NOMO-1 treated with DMSO at 0.1 percent for 48 hours (cell line): ENCODE measurements around the gene RMC1.
"Not testable (repeated sequence)": the region's sequence is repeated elsewhere in the genome, so short reads cannot be mapped to it uniquely, and the experiment has no call there.

Experiments
- DNase-seq: peaks from one replicate; lab custom pipeline; 2025; ENCODE audit not compliant: unreplicated experiment; lab: John Stamatoyannopoulos, UW

Gene RMC1

DNA sequence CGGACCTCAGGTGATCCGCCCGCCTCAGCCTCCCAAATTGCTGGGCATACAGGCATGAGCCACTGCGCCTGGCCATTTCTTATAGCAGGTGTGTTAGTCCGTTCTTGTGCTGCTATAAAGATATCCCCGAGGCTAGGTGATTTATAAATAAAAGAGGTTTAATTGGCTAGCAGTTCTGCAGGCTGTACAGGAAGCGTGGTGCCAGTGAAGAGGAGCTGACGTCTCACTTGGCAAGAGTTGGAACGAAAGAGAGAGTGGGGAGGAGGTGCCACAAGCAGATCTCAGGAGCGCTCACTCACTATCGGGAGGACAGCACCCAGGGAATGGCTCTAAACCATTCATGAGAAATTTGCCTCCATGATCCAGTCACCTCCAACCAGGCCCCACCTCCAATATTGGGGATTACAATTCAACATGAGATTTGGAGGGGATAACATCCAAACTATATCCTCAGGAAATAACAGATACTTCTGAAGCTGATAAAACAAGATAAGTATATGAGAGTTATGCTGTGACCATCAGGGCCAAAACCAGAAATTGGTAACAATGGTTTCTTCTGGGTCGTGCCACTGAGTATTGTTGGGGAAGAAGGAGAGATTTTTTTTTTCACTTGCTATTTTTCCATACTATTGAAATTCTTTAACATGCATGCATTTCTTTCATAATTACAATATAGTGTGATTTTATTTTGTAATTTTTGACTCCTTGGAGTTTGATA, 7.4 kb upstream of the RMC1 start:
- no peak for DNase-seq

DNA sequence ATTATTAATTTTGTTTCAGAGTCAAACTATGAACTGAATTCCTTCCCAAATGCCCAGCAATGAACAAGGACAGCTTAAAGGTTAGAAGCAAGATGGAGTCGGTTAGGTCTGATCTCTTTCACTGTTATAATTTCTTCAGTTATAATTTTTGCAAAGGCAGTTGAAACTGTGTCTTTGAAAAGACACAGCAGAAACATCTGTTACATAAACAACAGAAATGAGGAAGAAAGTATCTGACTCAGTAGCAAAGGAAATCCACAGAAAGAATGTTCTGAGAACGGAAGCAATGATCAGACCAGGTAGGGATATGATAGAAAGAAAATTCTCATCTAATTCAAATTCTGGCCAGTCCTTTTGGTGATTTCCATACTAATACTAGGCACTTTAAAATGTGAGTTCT, 5.2 kb upstream of the RMC1 start:
- peak; percentile 67 for DNase-seq

DNA sequence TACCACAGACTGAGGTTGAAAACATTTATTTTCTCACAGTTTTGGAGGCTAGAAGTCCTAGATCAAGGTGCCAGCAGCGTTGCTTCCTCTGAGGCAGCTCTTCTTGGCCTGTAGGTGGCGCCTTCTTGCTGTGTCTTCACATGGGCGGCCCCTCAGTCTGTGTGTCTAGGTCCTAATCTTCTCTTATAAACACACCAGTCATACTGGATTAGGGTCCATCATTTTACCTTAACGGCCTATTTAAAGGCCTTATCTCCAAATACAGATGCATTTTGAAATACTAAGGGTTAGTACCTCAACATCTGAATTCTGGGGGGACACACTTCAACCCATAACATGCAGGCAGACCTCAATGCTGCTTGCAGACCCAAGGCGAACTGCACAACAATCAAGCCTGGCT, 4.4 kb upstream of the RMC1 start:
- DNase-seq, result peak; percentile 86

DNA sequence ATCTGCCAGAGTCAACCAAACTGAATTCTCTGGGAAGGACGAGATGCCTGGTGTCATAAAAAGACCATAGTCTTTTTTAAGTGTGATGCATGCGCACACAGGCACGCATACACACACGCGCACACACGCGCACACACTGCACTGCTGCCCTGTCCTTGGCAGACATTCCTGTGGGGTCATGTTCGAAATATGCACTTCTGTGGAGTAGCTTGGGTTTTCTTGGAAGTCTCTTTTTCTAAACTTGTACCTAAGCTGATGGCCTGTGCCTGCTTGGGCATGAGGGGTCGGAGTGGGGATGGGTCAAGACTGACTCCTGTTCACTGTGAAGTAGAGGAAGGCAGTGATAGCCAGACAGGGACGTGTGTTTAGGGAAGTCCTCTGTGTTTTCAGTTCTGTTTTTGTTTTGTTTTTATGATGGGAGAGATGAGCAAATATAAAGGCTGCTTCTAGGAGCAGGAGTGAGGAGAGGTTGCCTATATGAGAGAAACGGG, 4.0 kb upstream of the RMC1 start:
- peak; percentile 48 for DNase-seq

DNA sequence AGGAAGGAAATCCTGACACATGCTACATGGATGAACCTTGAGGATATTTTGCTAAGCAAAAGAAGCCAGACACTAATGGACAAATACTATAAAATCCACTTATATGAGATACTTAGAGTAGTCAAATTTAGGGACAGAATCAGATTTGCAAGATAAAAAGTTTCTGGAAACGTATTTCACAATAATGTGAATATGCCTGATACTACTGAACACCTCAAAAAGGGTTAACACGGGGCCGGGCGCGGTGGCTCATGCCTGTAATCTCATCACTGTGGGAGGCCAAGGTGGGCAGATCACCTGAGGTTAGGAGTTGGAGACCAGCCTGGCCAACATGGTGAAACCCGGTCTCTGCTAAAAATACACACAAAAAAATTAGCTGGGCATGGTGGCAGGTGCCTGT, 1.7 kb upstream of the RMC1 start:
- DNase-seq, result no peak

DNA sequence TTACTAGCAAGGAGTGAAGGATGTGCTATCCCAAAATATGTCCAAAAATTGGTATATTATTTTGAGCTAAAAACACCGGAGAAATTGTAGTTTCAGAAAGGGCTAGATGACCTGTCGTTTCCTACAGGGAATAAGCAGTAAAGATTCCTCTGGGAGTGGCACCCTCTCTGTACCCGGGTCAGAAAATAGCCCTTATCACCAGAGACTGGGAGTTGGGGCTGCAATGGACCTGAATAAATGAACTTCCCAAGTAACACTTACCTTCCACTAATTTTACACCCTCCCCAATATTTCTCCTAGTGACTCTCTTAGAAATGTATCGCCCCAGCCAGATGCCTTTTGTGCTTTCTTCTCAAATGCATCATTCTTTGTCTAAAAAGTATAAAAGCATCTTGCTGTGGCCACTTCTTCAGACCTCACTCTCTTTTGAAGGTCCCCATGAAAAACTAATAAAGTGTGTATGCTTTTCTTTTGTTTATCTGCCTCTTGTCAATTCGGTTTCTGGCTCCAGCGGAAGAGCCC, 734 bp upstream of the RMC1 start:
- no peak for DNase-seq

DNA sequence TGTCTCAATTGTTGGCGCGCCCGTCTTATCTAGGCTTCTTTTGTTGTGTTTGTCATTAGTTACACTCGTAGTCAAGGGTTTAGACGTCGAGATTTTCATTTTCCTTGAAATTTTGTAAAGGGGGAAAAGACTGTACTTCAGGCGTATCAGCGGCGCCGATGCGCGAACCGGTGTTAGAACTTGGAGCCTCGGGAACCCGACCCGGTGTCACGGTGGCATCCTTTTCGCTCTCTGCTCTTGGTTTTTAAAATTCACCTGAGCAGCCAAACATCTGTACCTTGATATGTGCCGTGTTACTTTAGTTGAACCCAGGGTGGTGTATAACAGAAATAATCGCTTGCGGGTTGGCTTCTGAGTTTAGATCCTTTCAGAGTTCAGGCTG, 643 bp downstream of the RMC1 start:
- DNase-seq, result no peak

DNA sequence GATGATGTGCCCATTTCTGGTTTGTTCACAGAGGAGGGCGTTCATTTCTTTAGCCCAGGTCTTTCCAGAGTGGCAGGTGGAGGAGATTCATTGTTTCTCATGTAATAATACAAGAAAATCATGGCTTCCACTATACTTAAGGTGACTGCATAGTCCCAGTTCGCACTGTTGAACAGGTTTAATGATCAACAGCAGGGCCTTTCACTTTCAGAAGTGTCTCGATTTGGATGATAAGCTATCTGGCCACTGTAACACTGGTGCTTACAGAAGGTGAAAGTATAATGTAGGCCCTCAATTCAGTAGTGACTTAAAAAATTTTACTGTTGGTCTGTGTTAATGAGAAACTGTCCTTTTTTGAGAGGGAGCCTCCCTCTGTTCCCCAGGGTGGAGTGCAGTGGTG, 1.4 kb downstream of the RMC1 start:
- DNase-seq, result no peak

DNA sequence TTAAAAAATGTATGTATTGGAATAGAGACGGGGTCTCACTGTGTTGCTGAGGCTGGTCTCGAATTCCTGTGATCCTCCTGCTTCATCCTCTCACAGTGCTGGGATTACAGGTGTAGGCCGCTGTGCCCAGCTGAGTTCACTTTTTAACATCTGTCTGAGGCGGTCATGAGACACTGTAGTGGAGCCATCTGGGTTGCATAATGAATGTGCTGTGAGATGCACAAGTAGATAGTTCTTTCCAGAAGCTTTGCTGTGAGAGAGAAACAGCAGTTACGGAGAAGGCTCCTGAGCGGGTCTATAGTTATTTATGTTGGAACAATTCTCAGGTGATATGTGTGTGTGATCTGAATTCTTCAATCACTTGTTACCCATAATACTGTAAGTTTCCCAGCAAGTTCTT, 3.1 kb downstream of the RMC1 start:
- DNase-seq, result no peak

DNA sequence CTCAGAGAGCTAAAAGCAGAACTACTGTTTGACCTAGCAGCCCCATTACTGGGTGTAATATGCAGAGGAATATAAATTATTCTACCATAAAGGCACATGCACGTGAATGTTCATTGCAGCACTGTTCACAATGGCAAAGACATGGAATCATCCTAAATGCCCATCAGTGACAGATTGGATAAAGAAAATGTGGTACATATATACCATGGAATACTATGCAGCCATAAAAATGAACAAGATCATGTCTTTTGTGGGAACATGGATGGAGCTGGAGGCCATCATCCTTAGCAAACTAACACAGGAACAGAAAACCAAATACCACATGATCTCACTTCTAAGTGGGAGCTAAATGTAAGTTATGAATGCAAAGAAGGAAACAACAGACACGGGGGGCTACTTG, 7.6 kb downstream of the RMC1 start:
- not testable (repeated sequence) for DNase-seq

DNA sequence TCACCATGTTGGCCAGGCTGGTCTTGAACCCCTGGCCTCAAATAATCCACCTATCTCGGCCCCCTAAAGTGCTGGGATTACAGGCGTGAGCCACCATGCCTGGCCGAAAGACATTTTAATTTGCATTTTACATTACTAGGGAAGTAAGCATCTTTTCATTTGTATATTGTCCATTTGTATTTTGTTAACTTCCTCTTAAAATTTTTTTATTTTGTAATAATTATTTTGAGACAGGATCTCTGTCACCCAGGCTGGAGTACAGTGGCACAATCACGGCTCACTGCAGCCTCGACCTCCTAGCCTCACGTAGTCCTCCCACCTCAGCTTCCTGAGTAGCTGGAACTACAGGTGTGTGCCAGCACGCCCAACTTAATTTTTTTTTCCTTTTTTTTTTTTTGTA, 8.9 kb downstream of the RMC1 start:
- DNase-seq, result not testable (repeated sequence)

DNA sequence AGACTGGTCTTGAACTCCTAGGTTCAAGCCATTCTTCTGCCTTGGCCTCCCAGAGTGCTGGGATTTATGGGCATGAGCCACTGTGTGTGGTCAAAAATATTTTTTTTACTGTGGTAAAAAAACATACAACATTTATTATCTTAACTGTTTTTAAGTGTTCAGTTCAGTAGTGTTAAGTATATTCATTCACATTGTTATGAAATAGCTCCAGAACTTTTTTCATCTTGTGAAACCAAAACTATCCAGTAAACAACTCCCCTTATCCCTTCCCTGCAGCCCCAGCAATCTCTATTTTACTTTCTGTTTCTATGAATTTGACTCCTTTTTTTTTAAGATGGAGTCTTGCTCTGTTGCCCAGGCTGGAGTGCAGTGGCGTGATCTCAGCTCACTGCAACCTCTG, 9.3 kb downstream of the RMC1 start:
- no peak for DNase-seq

DNA sequence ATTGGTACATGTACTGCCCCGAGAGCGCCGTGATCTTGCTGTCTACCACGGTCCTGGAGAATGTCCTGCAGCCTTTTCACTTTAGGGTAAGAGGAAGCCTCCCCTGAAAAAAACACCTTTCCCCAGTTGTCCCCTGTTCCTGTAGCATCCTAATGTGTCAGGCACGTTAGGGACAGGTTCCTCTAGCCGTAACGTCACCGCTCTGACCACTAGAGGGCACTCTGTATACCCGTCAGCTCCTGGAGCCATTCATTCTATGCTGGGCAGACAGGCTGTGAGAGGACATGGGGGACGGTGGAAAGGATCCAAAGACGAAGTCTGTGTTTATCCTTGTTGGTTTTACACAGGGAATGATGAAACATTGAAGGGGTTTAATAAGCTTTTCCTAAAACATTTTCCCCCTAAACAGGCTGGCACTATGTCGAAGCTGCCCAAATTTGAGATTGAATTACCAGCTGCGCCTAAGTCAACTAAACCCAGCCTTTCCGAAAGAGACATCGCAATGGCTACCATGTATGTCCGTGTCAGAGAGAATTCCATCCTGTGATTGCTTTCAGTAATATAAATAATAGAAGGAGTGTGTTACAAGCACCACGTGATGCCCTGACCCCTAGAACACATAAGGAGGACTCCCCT, 12.7 kb downstream of the RMC1 start:
- DNase-seq, result peak; percentile 64

DNA sequence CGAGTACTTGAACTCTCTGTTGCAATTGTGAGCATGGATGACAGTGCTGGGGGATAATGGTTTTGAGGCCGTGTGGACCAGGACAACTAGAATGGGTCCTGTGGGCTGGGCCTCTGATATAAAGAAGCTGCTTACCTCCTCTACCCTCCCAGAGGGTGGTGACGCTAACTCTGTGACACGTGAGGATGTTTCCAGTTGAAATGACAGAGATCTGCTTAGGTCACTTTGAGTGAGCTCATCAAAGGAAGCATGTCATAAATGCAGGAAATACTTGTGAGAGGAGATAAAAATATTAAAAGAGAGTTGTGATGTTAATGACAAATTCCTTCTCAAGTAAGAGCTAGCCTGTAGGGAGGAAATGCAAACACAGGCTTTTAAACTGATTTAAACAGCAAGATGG, 16.4 kb downstream of the RMC1 start:
- DNase-seq, result no peak

DNA sequence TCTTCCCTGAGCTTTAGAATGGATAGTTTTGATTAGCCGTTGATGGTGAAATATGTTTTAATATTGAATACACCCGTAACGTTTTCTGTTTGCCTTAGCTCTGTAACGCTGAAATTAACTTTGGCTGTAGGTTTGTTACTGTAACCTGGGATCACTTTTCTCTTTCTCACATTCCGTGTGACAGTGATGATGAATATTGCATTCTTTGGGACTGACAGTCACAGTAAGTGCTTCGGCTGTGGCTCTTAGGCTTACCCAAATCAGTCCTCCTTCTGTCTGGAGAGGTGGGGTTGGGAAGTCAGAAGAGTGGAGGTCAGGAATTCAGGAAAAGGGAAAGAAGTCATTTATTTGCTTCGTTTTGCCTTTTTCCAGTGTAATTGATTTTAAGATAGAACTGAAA, 18.0 kb downstream of the RMC1 start:
- DNase-seq, result no peak

DNA sequence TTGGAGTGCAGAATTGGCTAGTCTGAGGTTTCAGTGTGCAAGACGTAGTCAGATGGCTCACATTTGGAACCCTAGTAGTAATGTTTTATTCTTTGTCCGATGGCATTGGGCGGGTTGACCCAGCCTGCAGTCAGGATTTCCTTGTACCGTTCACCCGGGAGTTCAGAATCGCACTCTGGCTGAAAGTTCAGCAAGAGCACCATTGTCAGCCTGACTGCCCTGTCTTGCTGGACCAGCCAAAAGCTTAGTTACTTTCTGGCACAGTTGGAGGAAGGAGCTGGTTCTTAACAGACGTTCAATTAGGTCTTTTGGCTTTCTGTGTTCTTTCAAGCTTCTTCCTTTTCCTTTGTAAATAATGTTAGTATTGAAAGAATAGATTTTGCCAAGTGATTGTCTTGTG, 18.6 kb downstream of the RMC1 start:
- no peak for DNase-seq

DNA sequence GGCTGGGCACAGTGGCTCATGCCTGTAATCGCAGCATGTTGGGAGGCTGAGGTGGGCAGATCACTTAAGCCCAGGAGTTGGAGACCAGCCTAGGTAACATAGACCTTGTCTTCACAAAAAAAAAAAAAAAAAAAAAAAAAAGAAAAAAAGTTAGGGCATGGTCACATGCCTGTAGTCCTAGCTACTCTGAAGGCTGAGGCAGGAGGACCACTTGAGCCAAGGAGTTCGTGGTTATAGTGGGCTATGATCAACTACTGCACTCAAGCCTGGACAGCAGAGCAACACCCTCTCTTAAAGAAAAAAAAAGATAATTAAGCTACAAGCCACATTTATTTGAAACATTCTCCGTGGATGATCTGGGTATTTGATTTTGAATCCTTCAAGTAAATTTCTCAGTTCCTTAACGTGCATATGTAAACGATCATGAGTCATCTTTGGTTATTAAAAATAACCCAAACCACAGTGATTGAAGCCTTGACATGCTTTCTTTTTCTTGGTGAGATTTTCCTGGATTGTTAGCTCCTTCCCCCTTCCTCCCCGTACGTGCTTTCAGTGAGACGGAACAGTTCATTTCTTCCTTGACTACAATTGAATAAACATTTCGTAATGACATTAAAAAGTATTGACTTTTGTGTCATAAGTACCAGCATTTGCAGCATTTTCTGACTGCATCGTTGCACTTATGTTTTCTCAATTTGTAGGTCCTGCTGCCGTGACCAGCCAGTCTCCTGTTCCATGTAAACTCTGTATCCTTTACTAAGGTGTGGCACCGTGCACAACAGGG, 20.3 kb downstream of the RMC1 start:
- DNase-seq, result peak; percentile 82

DNA sequence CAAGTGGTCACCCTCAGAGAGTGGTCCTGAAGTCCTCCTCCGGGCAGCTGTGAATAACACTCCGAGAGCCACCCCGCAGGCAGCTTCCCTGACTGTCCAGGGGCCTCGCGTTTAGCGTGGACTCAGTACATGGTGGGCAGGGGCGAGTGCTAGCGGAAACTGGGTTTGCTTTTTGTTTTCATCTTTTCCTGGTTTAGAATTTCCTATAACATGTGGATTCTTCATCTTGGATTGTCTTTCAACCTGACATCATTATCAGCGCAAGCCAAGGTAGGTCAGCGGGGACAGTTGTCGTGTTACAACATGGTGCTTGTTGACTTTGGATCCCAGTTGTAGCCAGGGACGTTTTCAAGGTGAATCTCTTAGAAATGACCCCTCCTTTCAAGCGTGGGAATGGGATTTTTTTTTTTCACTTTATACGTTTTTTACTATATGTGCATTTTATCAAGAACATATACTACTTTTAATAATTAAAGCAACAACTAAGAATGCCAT, 20.9 kb downstream of the RMC1 start:
- DNase-seq, result no peak

DNA sequence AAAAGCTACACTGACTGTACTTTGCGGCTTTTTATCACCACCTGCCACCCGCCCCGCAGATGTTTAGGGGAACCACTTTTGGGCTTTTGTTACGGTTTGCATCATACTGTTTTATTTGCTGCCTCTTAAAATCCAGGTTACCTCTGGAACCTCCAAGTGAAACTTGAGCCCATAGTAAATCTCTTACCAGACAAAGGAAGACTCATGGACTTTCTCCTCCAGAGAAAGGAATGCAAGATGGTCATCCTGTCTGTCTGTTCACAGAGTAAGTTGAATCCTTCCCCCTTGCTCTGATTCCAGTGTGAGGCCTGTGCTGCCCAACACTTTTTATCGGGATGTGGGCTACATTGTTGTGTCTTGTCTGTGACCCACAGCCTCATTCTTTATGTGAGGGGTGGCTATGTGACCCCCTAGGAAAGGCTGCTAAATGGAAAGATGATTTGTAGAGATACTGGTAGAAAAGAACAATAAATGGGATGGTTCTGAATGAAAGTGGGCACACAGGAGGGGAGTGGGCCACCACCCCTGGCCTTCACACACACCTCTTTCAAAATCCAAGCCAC, 23.3 kb downstream of the RMC1 start:
- no peak for DNase-seq

DNA sequence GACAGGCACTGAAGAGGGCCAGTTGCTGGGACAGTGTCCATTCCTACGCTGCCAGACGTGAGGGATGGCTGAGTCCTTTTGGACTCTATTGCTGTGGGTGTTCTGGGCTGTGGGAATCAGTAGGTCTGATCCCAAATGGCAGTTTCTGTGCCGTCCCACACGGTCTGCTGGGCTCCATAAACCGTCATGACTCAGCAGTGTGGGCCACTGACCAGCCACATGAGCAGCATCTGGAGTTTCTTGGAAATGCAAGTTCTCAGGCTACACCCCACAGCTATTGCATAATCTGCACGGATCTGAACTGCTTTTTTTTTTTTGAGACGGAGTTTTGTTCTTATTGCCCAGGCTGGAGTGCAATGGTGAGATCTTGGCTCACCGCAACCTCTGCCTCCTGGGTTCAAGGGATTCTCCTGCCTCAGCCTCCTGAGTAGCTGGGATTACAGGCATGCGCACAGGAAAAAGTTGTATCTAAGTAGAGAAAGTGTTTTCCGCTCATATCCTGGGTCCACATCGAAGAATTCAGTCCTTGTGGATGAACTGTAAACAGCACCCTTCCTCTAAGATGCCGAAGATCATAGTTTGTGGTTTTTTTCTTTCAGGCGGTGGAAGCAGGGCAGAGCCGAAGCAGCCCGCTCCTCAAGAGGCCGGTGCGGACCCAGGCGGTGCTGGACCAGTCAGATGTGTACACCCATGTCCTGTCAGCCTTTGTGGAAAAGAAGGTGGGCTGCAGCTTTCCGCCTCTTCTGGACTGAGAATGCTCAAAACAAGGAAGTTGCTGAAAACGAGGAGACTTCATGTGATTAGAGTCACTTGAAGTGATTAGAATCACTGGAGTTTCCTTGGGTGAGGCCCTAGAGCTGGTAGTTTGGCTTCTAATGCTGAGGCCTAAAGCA, 25.5 kb downstream of the RMC1 start:
- no peak for DNase-seq
